ENCODE measurements around the gene TOX4.
A peak's percentile ranks its signal among the peaks of the same experiment; 100 is the strongest.

The TOX4 gene

GRCh38 chr14:21455912-21456667, 20.9 kb upstream of the TOX4 start, which contains the start of gene CHD8:
CHD8 (minus strand) TSS chr14:21456123; CDS start chr14:21431643, 24,480 bp downstream.
- no CpG with 5 or more reads among the region's 36 CpGs for WGBS (ENCODE audit: extremely low coverage, insufficient coverage, low lambda C conversion rate)
- Histone ChIP-seq H3K4me1 (ENCODE audit: control insufficient read depth, low read depth, low read length) (no peaks in the 10 kb centered on the region), H3K23ac (ENCODE audit: low read length) (no peak within 1 kb of the TSS), H3K4me3 (ENCODE audit: low read length) (peak within 1 kb of the TSS; percentile 26), H4K5ac (ENCODE audit: low read length) (no peak within 1 kb of the TSS), H3K36me3 (ENCODE audit: control insufficient read depth, insufficient read depth, low read length) (peaks cover 2% of the 10 kb centered on the region), H3K27ac (ENCODE audit: low read depth, low read length) (peak within 1 kb of the TSS; percentile 44), H2AK5ac (ENCODE audit: low read length) (no peak within 1 kb of the TSS), H3K79me2 (ENCODE audit: control insufficient read depth, insufficient read depth, low read length) (peaks cover 37% of the 10 kb centered on the region), H3K56ac (ENCODE audit: low read length) (peak within 1 kb of the TSS; percentile 85), H4K8ac (ENCODE audit: low read depth, low read length) (no peak within 1 kb of the TSS), H2BK120ac (ENCODE audit: low read depth, low read length) (peak within 1 kb of the TSS; percentile 30), H3K4me2 (ENCODE audit: low read length) (peak within 1 kb of the TSS; percentile 79), H3K4ac (ENCODE audit: low read depth, low read length) (peak within 1 kb of the TSS; percentile 92), H3K9ac (ENCODE audit: low read length) (peak within 1 kb of the TSS; percentile 71), H2BK15ac (replicated peaks; ENCODE audit: low read depth) (no peak within 1 kb of the TSS), H3K79me1 (ENCODE audit: low read length) (no peaks in the 10 kb centered on the region), H3K18ac (ENCODE audit: low read length) (peak within 1 kb of the TSS; percentile 44), H3K27me3 (ENCODE audit: insufficient read depth, low read length, poor library complexity) (no peaks in the 10 kb centered on the region), H2BK5ac (ENCODE audit: low read length) (no peak within 1 kb of the TSS)
- DNase-seq, result peak; percentile 100

- H2BK120ac ChIP-seq (ENCODE audit: low read depth, low read length), result no peak overlapping the region
- DNase-seq, result no peak
- H2AK5ac ChIP-seq (ENCODE audit: low read length), result no peak overlapping the region
- no peak overlapping the region for H3K23ac ChIP-seq (ENCODE audit: low read length)
- H3K4me2 ChIP-seq (ENCODE audit: low read length), result no peak overlapping the region
- H3K56ac ChIP-seq (ENCODE audit: low read length), result no peak overlapping the region
- no peaks in the 10 kb centered on the region for H3K4me1 ChIP-seq (ENCODE audit: control insufficient read depth, low read depth, low read length)
- no peaks in the 10 kb centered on the region for H3K79me1 ChIP-seq (ENCODE audit: low read length)
- H3K27ac ChIP-seq (ENCODE audit: low read depth, low read length), result no peak overlapping the region
- H2BK5ac ChIP-seq (ENCODE audit: low read length), result no peak overlapping the region
- H3K4ac ChIP-seq (ENCODE audit: low read depth, low read length), result no peak overlapping the region
- H3K27me3 ChIP-seq (ENCODE audit: insufficient read depth, low read length, poor library complexity), result no peaks in the 10 kb centered on the region
- no peaks in the 10 kb centered on the region for H3K79me2 ChIP-seq (ENCODE audit: control insufficient read depth, insufficient read depth, low read length)
- peaks cover 2% of the 10 kb centered on the region for H3K36me3 ChIP-seq (ENCODE audit: control insufficient read depth, insufficient read depth, low read length)
- H3K9ac ChIP-seq (ENCODE audit: low read length), result no peak overlapping the region
- no peak overlapping the region for H3K18ac ChIP-seq (ENCODE audit: low read length)
- WGBS (ENCODE audit: extremely low coverage, insufficient coverage, low lambda C conversion rate), result no CpG with 5 or more reads among the region's 1 CpG
- no peak overlapping the region for H3K4me3 ChIP-seq (ENCODE audit: low read length)
- no peak overlapping the region for H4K5ac ChIP-seq (ENCODE audit: low read length)
- no peak overlapping the region for H2BK15ac ChIP-seq (replicated peaks; ENCODE audit: low read depth)
- no peak overlapping the region for H4K8ac ChIP-seq (ENCODE audit: low read depth, low read length)
Measured at GRCh38 chr14:21467616-21468015, 9.4 kb upstream of the TOX4 start.

GRCh38 chr14:21475767-21476522, 1.1 kb upstream of the TOX4 start:
- Histone ChIP-seq H2BK15ac (replicated peaks; ENCODE audit: low read depth) (no peak overlapping the region), H3K56ac (ENCODE audit: low read length) (peak overlapping the region; percentile 95), H3K9ac (ENCODE audit: low read length) (peak overlapping the region; percentile 92), H2BK5ac (ENCODE audit: low read length) (no peak overlapping the region), H3K4me3 (ENCODE audit: low read length) (peak overlapping the region; percentile 91), H3K23ac (ENCODE audit: low read length) (no peak overlapping the region), H3K18ac (ENCODE audit: low read length) (peak overlapping the region; percentile 62), H2AK5ac (ENCODE audit: low read length) (no peak overlapping the region), H3K27me3 (ENCODE audit: insufficient read depth, low read length, poor library complexity) (no peaks in the 10 kb centered on the region), H4K5ac (ENCODE audit: low read length) (no peak overlapping the region), H3K36me3 (ENCODE audit: control insufficient read depth, insufficient read depth, low read length) (no peaks in the 10 kb centered on the region), H3K79me1 (ENCODE audit: low read length) (peaks cover 3% of the 10 kb centered on the region), H3K79me2 (ENCODE audit: control insufficient read depth, insufficient read depth, low read length) (peaks cover 12% of the 10 kb centered on the region), H3K4me1 (ENCODE audit: control insufficient read depth, low read depth, low read length) (no peaks in the 10 kb centered on the region), H3K4ac (ENCODE audit: low read depth, low read length) (no peak overlapping the region), H2BK120ac (ENCODE audit: low read depth, low read length) (no peak overlapping the region), H3K4me2 (ENCODE audit: low read length) (peak overlapping the region; percentile 85), H3K27ac (ENCODE audit: low read depth, low read length) (no peak overlapping the region), H4K8ac (ENCODE audit: low read depth, low read length) (no peak overlapping the region)
- DNase-seq, result no peak
- WGBS (ENCODE audit: extremely low coverage, insufficient coverage, low lambda C conversion rate), result 100% methylated on average over 2 of the region's 10 CpGs

GRCh38 chr14:21476523-21476924, 471 bp upstream of the TOX4 start:
- peak overlapping the region; percentile 85 for H3K4me2 ChIP-seq (ENCODE audit: low read length)

GRCh38 chr14:21486640-21487087, 9.7 kb downstream of the TOX4 start:
- H4K5ac ChIP-seq (ENCODE audit: low read length), result no peak overlapping the region
- no peak overlapping the region for H4K8ac ChIP-seq (ENCODE audit: low read depth, low read length)
- H2BK15ac ChIP-seq (replicated peaks; ENCODE audit: low read depth), result no peak overlapping the region
- H3K56ac ChIP-seq (ENCODE audit: low read length), result no peak overlapping the region
- no peak overlapping the region for H3K9ac ChIP-seq (ENCODE audit: low read length)
- no peak overlapping the region for H2AK5ac ChIP-seq (ENCODE audit: low read length)
- H3K79me1 ChIP-seq (ENCODE audit: low read length), result no peaks in the 10 kb centered on the region
- no peak overlapping the region for H3K23ac ChIP-seq (ENCODE audit: low read length)
- no peak overlapping the region for H3K18ac ChIP-seq (ENCODE audit: low read length)
- no peaks in the 10 kb centered on the region for H3K36me3 ChIP-seq (ENCODE audit: control insufficient read depth, insufficient read depth, low read length)
- no peak overlapping the region for H3K4me3 ChIP-seq (ENCODE audit: low read length)
- no peak overlapping the region for H3K27ac ChIP-seq (ENCODE audit: low read depth, low read length)
- H2BK120ac ChIP-seq (ENCODE audit: low read depth, low read length), result no peak overlapping the region
- no peaks in the 10 kb centered on the region for H3K27me3 ChIP-seq (ENCODE audit: insufficient read depth, low read length, poor library complexity)
- WGBS (ENCODE audit: extremely low coverage, insufficient coverage, low lambda C conversion rate), result no CpG with 5 or more reads among the region's 1 CpG
- no peak overlapping the region for H3K4me2 ChIP-seq (ENCODE audit: low read length)
- no peaks in the 10 kb centered on the region for H3K79me2 ChIP-seq (ENCODE audit: control insufficient read depth, insufficient read depth, low read length)
- H3K4me1 ChIP-seq (ENCODE audit: control insufficient read depth, low read depth, low read length), result no peaks in the 10 kb centered on the region
- no peak overlapping the region for H3K4ac ChIP-seq (ENCODE audit: low read depth, low read length)
- H2BK5ac ChIP-seq (ENCODE audit: low read length), result no peak overlapping the region
- no peak for DNase-seq

More at GRCh38 chr14:21476523-21476924, 471 bp upstream of the TOX4 start:
- no peak overlapping the region for H3K23ac ChIP-seq (ENCODE audit: low read length)
- peak overlapping the region; percentile 95 for H3K56ac ChIP-seq (ENCODE audit: low read length)
- DNase-seq, result no peak
- H2BK5ac ChIP-seq (ENCODE audit: low read length), result no peak overlapping the region
- H3K9ac ChIP-seq (ENCODE audit: low read length), result peak overlapping the region; percentile 92
- H3K36me3 ChIP-seq (ENCODE audit: control insufficient read depth, insufficient read depth, low read length), result no peaks in the 10 kb centered on the region
- no peaks in the 10 kb centered on the region for H3K4me1 ChIP-seq (ENCODE audit: control insufficient read depth, low read depth, low read length)
- H3K18ac ChIP-seq (ENCODE audit: low read length), result peak overlapping the region; percentile 62
- H2BK120ac ChIP-seq (ENCODE audit: low read depth, low read length), result no peak overlapping the region
- no peaks in the 10 kb centered on the region for H3K27me3 ChIP-seq (ENCODE audit: insufficient read depth, low read length, poor library complexity)
- H3K27ac ChIP-seq (ENCODE audit: low read depth, low read length), result no peak overlapping the region
- H3K79me1 ChIP-seq (ENCODE audit: low read length), result peaks cover 3% of the 10 kb centered on the region
- H4K5ac ChIP-seq (ENCODE audit: low read length), result no peak overlapping the region
- peak overlapping the region; percentile 91 for H3K4me3 ChIP-seq (ENCODE audit: low read length)
- H3K79me2 ChIP-seq (ENCODE audit: control insufficient read depth, insufficient read depth, low read length), result peaks cover 12% of the 10 kb centered on the region
- H2BK15ac ChIP-seq (replicated peaks; ENCODE audit: low read depth), result no peak overlapping the region
- H3K4ac ChIP-seq (ENCODE audit: low read depth, low read length), result no peak overlapping the region
- WGBS (ENCODE audit: extremely low coverage, insufficient coverage, low lambda C conversion rate), result no CpG with 5 or more reads among the region's 27 CpGs
- no peak overlapping the region for H2AK5ac ChIP-seq (ENCODE audit: low read length)
- H4K8ac ChIP-seq (ENCODE audit: low read depth, low read length), result no peak overlapping the region
